ENCODE results near the gene SMCHD1.
"Not testable (repeated sequence)": the region's sequence is repeated elsewhere in the genome, so short reads cannot be mapped to it uniquely, and the experiment has no call there.

Gene SMCHD1

DNA sequence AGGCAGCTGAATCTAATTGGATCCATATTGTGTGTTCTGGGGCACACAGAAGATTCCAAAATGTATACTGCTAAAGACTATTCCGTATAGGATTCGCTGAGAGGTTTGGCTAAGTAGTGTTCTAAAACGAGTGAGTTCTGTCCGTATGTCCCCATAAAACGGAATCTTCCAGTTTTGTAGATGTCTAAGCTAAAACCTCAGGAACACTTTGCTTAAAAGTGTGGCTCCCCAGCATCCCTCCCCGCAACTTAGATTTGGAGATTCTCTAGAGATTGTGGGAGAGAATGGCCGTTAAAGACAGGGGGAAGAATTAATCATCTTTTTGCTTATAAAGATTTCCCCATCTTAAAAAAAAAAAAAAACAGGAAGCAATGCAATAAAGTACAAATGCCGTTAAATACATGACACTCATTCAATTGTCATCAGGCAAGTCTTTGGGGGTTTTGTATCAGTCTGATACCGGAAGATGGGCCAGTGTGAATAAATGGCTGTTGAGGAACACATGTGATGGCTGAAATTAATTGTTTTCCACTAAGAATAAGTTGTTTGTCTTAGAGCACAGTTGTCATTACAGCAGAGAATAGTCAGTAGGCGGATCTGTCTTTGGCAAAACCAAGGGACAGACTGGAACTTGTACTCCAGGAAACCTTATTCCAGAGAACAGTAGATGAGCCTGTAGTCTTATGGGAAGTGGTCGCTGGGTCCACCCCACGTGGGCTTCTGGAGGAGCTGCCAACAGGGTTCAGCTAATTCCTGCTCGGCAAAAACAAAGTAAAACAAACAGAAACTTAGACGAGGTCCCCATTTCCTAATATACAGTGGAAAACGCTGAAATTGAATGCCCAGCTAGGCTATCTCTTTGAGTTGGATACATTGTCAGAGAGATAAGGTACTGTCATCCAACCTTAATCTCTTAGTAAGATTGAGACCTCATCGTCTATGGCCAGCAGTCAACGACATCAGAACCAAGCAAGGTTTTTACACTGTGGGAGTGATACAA is 193.0 kb downstream of the SMCHD1 start:
- H3K27ac ChIP-seq: peak overlapping the region; percentile 30
- peak overlapping the region; percentile 74 to 77 for H3K4me3 ChIP-seq (ENCODE audit: low read depth in 1 of 2, low read length in 1 of 2)
- peaks cover 30 to 38% of the 10 kb centered on the region in 2 experiments for H3K4me1 ChIP-seq (ENCODE audit: control insufficient read depth in 1 of 2, insufficient read depth in 1 of 2, low read depth in 1 of 2, low read length in 1 of 2)
- peaks cover 51% of the 10 kb centered on the region for H3K27me3 ChIP-seq
- no peaks in the 10 kb centered on the region for H3K9me3 ChIP-seq
- no peak for TF ChIP-seq CTCF (IDR thresholded peaks at IDR 0.05)
- peaks cover 10% of the 10 kb centered on the region for H3K36me3 ChIP-seq

DNA sequence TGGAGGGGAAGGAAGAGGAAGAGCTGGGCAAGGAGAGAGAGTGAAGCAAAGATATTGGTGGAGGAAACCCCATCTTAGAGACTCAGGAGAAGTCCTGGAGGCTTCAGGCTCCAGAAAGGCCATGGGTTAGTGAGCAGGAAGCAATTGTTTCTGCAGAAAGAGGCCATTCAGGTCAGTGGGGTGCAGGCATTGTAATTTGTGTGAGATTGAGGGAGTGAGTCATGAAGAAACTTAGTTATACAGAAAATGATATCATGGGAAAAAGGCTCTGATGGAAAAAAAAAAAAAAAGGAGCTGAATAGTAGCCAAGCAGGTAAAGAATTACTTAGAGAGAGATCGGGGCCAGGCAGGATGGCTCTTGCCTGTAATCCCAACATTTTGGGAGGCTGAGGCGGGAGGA is 195.3 kb downstream of the SMCHD1 start:
- Histone ChIP-seq H3K27ac (no peak overlapping the region), H3K27me3 (peaks cover 29% of the 10 kb centered on the region)

GRCh38 chr18:2851771-2852170 is 196.2 kb downstream of the SMCHD1 start:
- H3K4me3 ChIP-seq (ENCODE audit: low read depth in 1 of 2, low read length in 1 of 2): no peak overlapping the region
- no peak for TF ChIP-seq CTCF (IDR thresholded peaks at IDR 0.05)
- no peak overlapping the region for H3K27ac ChIP-seq
- H3K36me3 ChIP-seq: peaks cover 11% of the 10 kb centered on the region
- peaks cover 30 to 33% of the 10 kb centered on the region in 2 experiments for H3K4me1 ChIP-seq (ENCODE audit: control insufficient read depth in 1 of 2, insufficient read depth in 1 of 2, low read depth in 1 of 2, low read length in 1 of 2)
- H3K9me3 ChIP-seq: no peaks in the 10 kb centered on the region
- H3K27me3 ChIP-seq: peaks cover 19% of the 10 kb centered on the region

More for the DNA sequence above, 195.3 kb downstream of the SMCHD1 start:
- Histone ChIP-seq H3K36me3 (peaks cover 11% of the 10 kb centered on the region), H3K4me1 (ENCODE audit: control insufficient read depth in 1 of 2, insufficient read depth in 1 of 2, low read depth in 1 of 2, low read length in 1 of 2) (peaks cover 29 to 33% of the 10 kb centered on the region in 2 experiments), H3K9me3 (no peaks in the 10 kb centered on the region), H3K4me3 (ENCODE audit: low read depth in 1 of 2, low read length in 1 of 2) (no peak overlapping the region)
- no peak for TF ChIP-seq CTCF (IDR thresholded peaks at IDR 0.05)

DNA sequence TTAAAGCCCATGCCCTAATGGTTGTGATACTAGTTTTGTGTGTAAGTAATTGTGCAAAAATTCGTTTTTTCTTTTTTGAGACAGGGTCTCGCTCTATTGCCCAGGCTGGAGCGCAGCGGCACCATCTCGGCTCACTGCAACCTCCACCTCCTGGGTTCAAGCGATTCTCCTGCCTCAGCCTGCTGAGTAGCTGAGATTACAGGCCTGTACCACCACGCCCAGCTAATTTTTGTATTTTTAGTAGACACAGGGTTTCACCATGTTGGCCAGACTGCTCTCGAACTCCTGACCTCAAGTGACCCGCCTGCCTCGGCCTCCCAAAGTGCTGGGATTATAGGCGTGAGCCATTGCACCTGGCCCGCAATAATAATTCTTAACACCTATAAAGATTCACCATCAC is 196.9 kb downstream of the SMCHD1 start:
- H3K9me3 ChIP-seq; H3K27ac ChIP-seq; H3K4me3 ChIP-seq (ENCODE audit: low read depth in 1 of 2, low read length in 1 of 2): not testable (repeated sequence)
- Histone ChIP-seq H3K4me1 (ENCODE audit: control insufficient read depth in 1 of 2, insufficient read depth in 1 of 2, low read depth in 1 of 2, low read length in 1 of 2) (peaks cover 36% of the 10 kb centered on the region in 2 experiments), H3K27me3 (peaks cover 13% of the 10 kb centered on the region), H3K36me3 (peaks cover 11% of the 10 kb centered on the region)

DNA sequence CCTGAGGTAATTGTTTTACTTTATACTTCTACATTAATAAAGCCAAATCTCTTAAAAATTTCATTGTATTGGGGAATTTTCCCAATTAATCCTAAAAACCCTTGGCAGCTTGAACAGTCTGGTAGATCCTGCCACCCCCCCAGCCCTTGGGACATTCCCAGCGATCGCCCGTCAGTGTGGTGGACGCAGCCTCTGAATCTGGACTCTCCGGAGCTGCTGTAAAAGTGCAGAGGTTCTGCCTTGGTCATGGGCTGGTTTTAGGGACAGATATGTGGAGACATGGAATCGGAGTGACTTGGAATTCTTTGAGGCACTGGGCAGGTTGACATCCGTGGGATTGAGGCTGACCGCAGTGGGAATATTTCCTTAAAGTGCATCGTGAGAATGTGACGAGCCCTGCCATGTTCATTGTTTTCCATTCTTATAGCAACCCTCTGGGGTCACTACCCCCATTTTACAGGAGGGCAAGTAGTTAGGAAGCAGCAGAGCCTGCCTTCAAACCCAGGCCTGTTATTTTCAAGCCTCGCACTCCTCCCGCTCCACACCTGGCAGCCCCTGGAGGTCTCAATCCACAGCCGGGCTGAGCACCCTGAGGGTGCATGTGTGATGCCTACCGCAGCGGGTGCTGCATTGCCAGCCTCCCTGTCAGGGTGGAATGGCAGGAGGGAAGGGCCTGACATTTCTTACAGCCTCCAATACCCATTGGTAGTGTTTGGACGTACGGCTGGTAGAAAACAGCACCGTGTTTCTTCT is 197.8 kb downstream of the SMCHD1 start:
- H3K4me1 ChIP-seq (ENCODE audit: control insufficient read depth in 1 of 2, insufficient read depth in 1 of 2, low read depth in 1 of 2, low read length in 1 of 2): peaks cover 36 to 37% of the 10 kb centered on the region in 2 experiments
- H3K9me3 ChIP-seq: no peaks in the 10 kb centered on the region
- H3K27ac ChIP-seq: no peak overlapping the region
- TF ChIP-seq CTCF (IDR thresholded peaks at IDR 0.05): no peak
- H3K4me3 ChIP-seq (ENCODE audit: low read depth in 1 of 2, low read length in 1 of 2): no peak overlapping the region
- peaks cover 11% of the 10 kb centered on the region for H3K36me3 ChIP-seq
- peaks cover 4% of the 10 kb centered on the region for H3K27me3 ChIP-seq

Data from neutrophil (primary cell).